Stimulated activated CD4-positive, alpha-beta T cell treated with anti-CD3 and anti-CD28 coated beads, Interleukin-4, amount 100 ng/mL, for 4 hours (primary cell): ENCODE results near the gene ATP12A.

Experiments used
- DNase-seq, 2 experiments: peaks; one replicate each; pipeline ENCODE4 v3.0.0-alpha.2; 2020

ATP12A gene

GRCh38 chr13:24663586-24663985, 16.6 kb upstream of the ATP12A start:
- DNase-seq = no peak

DNA sequence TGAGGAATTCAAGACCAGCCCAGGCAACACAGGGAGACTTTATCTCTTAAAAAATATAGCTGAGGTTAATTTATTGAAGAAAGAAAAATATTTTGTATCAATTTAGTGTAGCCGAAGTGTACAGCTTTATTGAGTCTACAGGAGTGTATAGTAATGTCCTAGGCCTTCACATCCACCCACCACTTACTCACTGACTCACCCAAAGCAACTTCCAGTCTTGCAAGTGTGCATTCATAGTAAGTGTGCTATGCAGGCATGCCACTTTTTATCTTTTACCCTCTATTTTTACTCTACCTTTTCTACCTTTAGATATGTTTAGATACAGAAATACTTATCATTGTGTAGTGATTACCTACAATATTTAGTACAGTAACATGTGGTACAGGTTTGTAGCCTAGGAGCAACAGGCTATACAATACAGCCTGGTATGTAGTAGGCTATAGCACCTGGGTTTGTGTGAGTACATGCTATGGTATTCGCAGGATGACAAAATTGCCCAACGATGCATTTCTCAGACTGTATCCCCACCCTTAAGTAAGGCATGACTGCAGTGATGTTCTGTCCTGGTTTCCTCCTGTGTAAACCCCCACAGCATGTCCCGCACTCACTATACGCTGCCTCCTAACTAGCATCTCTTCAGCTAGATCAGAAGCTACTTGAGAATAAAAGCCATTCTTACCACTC, 15.3 kb upstream of the ATP12A start:
- no peak for DNase-seq

DNA sequence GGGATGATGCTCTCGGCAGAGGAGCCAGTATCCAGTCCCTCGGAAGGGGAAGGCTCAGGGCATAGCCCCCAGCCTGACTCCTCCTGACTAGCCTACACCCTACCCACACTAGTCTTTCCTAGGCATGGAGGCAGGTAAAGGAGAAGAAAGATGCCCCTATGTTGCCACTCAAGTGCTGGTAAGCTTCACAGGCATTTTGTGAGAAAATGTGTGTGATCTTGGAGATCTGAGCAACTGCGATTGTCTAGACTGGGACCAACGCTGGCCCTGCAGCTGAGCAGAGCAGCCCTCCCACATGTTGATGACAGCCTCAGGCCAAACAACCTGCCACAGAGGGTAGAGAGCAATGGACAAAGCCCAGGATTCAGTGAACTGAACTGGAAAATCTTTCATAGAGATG, 11.7 kb upstream of the ATP12A start:
- no peak for DNase-seq

DNA sequence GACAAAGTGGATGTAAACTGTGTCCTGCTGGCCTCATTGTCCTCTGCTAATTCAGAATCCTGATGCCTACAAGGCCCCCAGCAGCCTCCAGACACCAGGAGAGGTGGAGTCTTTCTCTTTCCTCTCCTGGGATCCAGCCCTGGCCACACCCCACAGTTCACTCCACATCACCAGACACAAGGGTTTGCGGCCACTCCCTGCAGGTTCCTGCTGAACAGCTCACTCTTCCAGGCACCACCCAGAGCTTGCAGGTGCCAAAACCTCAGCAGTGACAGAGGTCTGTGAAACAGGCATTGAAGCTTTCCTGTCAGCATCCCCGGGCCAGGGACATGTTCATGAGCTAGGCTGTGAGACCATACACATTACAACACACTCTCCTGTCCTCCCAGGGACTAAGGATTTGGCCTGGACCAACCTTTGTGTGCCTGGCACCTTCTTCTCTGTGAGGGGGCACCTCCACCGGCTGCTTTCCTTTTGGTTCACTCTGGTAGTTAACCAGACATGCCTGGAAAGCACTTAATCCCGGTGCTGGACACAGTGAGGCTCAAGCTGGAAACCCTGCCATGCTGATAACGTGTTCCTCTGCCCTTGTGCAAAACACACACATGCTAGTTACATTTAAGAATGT, 11.1 kb upstream of the ATP12A start:
- no peak for DNase-seq

- no peak for DNase-seq
Measured at GRCh38 chr13:24670174-24670573, 10.0 kb upstream of the ATP12A start.

- no peak for DNase-seq
Measured at GRCh38 chr13:24670961-24671381, 9.2 kb upstream of the ATP12A start.

- no peak for DNase-seq
Measured at GRCh38 chr13:24671386-24672113, 8.7 kb upstream of the ATP12A start.

DNA sequence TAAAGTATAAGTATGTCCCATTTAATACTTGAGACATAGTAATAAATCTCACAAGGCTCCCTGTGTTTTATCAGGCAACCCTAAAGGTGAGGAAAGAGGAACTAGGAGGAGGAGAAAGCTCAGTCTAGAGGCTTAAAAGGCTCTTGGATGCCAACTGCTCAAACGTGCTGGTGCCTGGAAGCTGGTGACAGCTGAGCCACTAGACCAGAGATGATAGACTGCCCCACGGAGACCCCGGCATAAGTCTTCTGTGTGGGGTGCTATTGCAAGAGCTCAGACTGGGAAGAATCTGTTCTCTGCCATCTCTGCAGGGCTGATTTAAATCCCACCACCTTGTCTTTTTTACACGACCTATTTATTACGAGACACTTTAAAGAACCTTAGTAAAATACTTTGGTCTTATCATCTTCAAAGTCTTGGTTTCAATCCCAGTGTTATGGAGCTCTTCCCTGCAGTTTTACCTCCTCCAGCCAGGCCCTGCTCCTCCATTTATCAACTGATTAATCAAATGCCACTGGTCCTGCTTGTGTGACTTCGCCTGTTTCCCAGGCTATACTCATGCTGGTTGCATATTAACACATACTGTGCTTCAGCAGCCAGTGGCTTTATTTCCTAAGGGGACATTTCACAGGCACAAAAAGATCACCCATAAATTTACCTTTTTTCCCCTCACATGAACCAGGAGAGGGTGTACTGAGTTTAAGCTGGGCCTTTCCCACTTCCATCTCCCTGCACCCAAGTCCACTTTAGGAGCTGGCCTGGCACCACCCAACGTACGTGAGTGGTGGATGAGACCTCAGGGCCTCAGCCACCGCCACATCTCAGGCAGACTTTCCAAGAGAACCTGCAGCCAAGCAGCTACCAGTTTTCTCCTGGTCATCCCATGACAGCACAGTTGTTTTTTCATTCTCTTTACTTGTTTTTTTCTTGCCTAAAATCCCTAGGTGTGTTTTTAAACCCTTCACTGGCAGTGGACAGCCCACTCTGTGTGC, 7.8 kb upstream of the ATP12A start:
- no peak for DNase-seq

DNA sequence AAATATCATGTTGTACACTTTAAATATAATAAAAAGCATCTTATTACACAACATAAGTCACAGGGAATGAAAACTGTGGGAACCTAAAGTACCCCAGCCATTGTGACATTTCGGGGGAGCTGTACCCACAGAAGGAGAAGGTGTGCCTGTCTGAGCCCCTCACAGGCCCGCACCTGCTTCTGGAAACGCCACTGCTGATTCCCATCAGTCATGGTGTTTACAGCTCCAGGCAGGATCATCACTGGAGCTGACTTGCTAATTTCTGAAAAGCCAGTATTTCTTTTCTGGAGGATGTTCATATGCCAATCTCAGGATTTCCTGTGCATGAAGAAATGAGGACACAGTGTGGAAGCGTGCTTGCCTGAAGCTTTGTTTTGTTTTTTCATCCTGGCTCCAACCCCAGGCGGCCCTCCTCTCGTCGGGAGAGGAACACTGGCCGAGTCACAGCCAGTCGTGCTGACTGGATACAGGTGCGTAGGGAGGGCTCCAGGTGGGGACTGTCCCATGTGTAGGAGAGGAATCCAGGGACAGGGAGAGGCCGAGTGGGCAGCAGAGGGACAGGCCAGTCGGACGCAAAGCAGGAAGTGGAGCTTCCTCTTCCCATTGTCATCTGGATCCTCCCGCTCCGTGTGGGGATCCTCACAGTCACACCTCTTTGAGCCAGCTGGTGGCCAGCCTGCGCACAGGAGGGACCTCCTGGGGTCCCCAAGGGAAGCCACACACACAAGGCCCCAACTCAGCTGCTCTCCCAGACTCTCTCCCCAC, 4.2 kb upstream of the ATP12A start:
- DNase-seq = no peak

DNA sequence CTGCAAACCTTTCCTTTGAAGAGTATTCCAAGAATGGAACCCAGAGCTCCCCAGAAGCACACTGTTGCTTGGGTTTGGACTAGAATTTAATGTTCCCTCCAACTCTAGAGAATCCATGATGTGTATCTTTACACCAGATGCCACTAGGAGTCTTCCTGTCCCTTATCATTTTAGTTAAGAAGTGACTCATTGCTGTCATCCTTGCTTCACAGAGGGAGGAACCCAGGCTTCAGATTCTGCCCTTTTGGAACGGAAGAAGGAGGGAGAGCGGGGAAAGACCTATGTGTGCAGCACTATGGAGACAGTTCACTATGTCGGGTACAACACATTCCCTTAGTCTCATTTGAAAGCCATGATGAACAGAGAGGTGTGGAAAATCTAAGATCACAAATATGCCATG, 2.1 kb upstream of the ATP12A start:
- DNase-seq = no peak

GRCh38 chr13:24679686-24680085, 522 bp upstream of the ATP12A start:
- DNase-seq = no peak

DNA sequence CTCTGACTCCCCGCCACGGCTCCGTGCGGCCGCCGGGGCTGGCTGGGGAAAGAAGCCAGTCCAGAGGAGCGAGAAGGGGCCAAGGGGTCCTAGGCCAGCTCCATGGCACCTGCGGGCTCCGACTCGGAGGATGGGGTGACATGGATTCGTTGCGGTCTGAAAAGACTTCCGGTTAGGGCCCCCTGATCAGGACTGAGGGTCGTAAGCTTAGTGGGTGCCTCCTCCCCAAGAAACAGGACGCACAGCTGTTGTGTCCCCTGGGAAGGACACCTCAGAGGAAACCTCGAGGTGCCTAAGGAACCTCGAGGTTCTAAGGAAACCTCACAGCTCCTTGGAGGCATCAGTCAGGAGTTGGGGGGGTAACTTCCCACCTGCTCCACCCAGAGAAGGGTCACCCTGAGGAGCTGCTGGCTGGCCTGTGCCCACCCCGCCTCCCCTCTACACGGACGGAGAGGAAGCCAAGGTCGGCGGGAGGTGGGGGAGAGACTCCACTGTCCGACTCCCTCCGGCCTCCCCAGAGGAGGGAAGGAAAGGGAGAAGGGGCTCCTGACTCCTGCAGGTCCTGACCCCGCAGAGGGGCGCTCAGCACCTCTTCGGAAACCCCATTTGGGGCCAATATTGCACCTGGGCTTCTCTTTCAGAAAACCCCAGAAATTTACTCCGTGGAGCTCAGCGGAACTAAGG, 855 bp downstream of the ATP12A start:
- no peak for DNase-seq

GRCh38 chr13:24681930-24682329, 1.7 kb downstream of the ATP12A start:
- DNase-seq = no peak

GRCh38 chr13:24682353-24682752, 2.1 kb downstream of the ATP12A start:
- DNase-seq = no peak

DNA sequence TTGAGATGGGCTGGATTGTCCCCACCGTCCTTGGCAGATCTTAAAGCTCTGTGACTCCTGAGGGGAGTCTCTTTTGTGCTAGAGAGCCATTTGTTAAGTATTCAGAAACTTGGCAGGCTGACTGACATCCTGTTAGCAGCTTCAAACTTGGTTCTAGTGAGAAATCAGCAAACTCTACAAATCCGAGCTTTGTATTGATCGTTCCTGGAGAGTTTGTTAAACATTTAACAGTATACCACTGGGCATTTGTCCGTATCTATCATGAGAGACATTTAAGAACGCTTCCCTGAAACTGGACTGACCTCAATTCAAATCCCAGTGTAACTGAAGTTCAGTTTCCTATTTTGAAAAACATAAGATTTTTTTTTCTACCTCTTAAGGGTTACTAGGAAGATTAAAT, 3.1 kb downstream of the ATP12A start:
- no peak for DNase-seq

- DNase-seq = peak; percentile 35 to 60
Measured at GRCh38 chr13:24683838-24684599, 3.8 kb downstream of the ATP12A start.

DNA sequence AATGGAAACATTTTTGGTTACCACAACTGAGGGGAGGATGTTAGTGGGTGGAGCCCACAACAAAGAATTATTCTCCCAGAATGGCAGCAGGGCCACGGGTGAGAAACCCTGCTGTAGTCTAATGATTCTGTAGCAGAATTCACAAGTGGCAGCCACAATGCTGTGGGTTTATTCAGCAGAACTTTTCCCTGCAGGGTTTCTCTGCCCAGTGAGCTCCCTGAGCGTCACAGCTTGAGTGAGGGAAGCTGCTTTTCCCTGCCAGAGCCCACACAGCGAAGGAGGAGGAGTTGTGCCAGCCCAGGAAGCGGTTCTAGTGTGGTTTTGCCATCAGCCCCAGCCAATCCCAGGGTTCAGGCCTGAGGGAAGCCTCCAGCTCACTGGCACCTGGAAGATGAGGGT, 4.4 kb downstream of the ATP12A start:
- peak; percentile 8 to 9 for DNase-seq

GRCh38 chr13:24685314-24685713, 5.1 kb downstream of the ATP12A start:
- no peak for DNase-seq

- DNase-seq = no peak
Measured at GRCh38 chr13:24687611-24688010, 7.4 kb downstream of the ATP12A start.

- DNase-seq = no peak
Measured at GRCh38 chr13:24688111-24688510, 7.9 kb downstream of the ATP12A start.

DNA sequence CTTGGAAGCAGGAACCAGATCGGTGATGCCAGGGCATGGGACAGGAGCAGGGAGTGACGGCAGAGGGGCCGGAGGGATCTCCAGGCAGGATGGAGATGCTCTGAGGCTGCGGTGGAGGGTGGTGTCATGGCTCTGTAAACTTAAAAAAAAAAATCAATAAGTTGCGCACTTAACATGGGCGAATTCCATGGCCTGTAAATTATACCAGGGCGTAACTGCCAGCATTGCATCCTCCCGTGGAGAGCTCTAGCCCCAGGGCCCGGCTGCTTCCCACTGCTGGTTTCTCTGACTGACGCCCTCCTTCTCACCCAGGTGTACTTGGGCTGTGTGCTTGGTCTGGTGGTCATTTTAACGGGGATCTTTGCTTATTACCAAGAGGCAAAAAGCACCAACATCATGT, 8.7 kb downstream of the ATP12A start:
- DNase-seq = no peak
